SK-N-DZ (cell line): ENCODE results near the gene PPAN.
A peak's percentile ranks its signal among the peaks of the same experiment; 100 is the strongest.

Experiments used
- DNase-seq: peaks from one replicate; pipeline ENCODE4 v3.0.0-alpha.2; 2015; ENCODE audit warnings: low spot score

The PPAN gene

GRCh38 chr19:10112895-10113591, 6.9 kb downstream of the PPAN start:
- DNase-seq, result peak; percentile 48

- no peak for DNase-seq
Measured at GRCh38 chr19:10113592-10113963, 7.4 kb downstream of the PPAN start.

GRCh38 chr19:10113964-10114650, 7.9 kb downstream of the PPAN start:
- no peak for DNase-seq

- DNase-seq, result no peak
Measured at GRCh38 chr19:10114651-10115391, 8.7 kb downstream of the PPAN start.

GRCh38 chr19:10115392-10116084, 9.4 kb downstream of the PPAN start:
- DNase-seq, result no peak

GRCh38 chr19:10116085-10116865, 10.1 kb downstream of the PPAN start:
- DNase-seq, result no peak

- no peak for DNase-seq
Measured at GRCh38 chr19:10116866-10117616, 10.9 kb downstream of the PPAN start.

GRCh38 chr19:10118960-10119359, 12.8 kb downstream of the PPAN start:
- DNase-seq, result no peak

- DNase-seq, result no peak
Measured at GRCh38 chr19:10120538-10121189, 14.5 kb downstream of the PPAN start.

- DNase-seq, result no peak
Measured at GRCh38 chr19:10122045-10122444, 15.9 kb downstream of the PPAN start.

GRCh38 chr19:10124429-10124828, 18.3 kb downstream of the PPAN start:
- no peak for DNase-seq

- DNase-seq, result no peak
Measured at GRCh38 chr19:10126213-10126639, 20.1 kb downstream of the PPAN start.

GRCh38 chr19:10132905-10133304, 26.7 kb downstream of the PPAN start:
- no peak for DNase-seq

GRCh38 chr19:10133596-10133995, 27.4 kb downstream of the PPAN start:
- no peak for DNase-seq

- no peak for DNase-seq
Measured at GRCh38 chr19:10134040-10134439, 27.9 kb downstream of the PPAN start.

- no peak for DNase-seq
Measured at GRCh38 chr19:10135551-10136334, 29.6 kb downstream of the PPAN start.

GRCh38 chr19:10136936-10137335, 30.8 kb downstream of the PPAN start:
- DNase-seq, result no peak

- no peak for DNase-seq
Measured at GRCh38 chr19:10137751-10138682, 31.9 kb downstream of the PPAN start.
